Loucy (cell line): ENCODE data around the gene LIPT1.

Experiments
- H2AFZ ChIP-seq: fragments of 200-600 bp; sonication (generic); 2 replicates; pipeline ENCODE4 v1.6.0; 2016; ENCODE audit warnings: antibody characterized with exemption, mild to moderate bottlenecking, low read length, moderate library complexity
- H3F3A ChIP-seq: fragments of 200-600 bp; 2 replicates; pipeline ENCODE4 v1.6.0; 2016; ENCODE audit warnings: antibody characterized with exemption, low read depth, mild to moderate bottlenecking
- H3K27me3 ChIP-seq: fragments of 200-600 bp; sonication (generic); 2 replicates; pipeline ENCODE4 v1.6.1; 2014; ENCODE audit warnings: low read length, mild to moderate bottlenecking; ENCODE audit not compliant: insufficient read depth, poor library complexity, severe bottlenecking
- H3K36me3 ChIP-seq: fragments of 200-600 bp; sonication (generic); 2 replicates; pipeline ENCODE4 v1.6.1; 2016; ENCODE audit warnings: low read length; ENCODE audit not compliant: insufficient read depth
- H3K4me1 ChIP-seq: fragments of 200-600 bp; sonication (generic); 2 replicates; pipeline ENCODE4 v1.5.1; 2014; ENCODE audit warnings: low read length, mild to moderate bottlenecking; ENCODE audit not compliant: insufficient read depth, poor library complexity, severe bottlenecking
- H3K4me2 ChIP-seq: fragments of 200-600 bp; sonication (generic); 2 replicates; pipeline ENCODE4 v1.6.0; 2014; ENCODE audit warnings: antibody characterized with exemption, low read length, low read depth, mild to moderate bottlenecking; ENCODE audit not compliant: poor library complexity, severe bottlenecking
- H3K4me3 ChIP-seq: fragments of 200-600 bp; sonication (generic); 2 replicates; pipeline ENCODE4 v1.5.1; 2014; ENCODE audit warnings: low read length, mild to moderate bottlenecking, mixed read lengths; ENCODE audit not compliant: poor library complexity, severe bottlenecking
- H3K79me2 ChIP-seq: fragments of 200-600 bp; sonication (generic); 2 replicates; pipeline ENCODE4 v1.6.1; 2014; ENCODE audit warnings: low read length; ENCODE audit not compliant: insufficient read depth
- H3K9ac ChIP-seq: fragments of 200-600 bp; sonication (generic); 2 replicates; pipeline ENCODE4 v1.6.0; 2014; ENCODE audit warnings: mild to moderate bottlenecking, low read depth, low read length, moderate library complexity; ENCODE audit not compliant: poor library complexity, severe bottlenecking
- H3K9me2 ChIP-seq: fragments of 200-600 bp; sonication (generic); replicated peaks from 2 replicates; pipeline ENCODE4 v1.6.1; 2016; ENCODE audit warnings: low read depth, low read length, mixed read lengths
- H3K9me3 ChIP-seq: fragments of 200-600 bp; sonication (generic); 2 replicates; pipeline ENCODE4 v1.6.1; 2014; ENCODE audit warnings: mild to moderate bottlenecking, antibody characterized with exemption, low read length, low read depth; ENCODE audit not compliant: insufficient read depth
- H4K20me1 ChIP-seq: fragments of 200-600 bp; sonication (generic); 2 replicates; pipeline ENCODE4 v1.6.0; 2014; ENCODE audit warnings: antibody characterized with exemption, low read length, mild to moderate bottlenecking; ENCODE audit not compliant: insufficient read depth, poor library complexity, severe bottlenecking
- EZH2phosphoT487 ChIP-seq: fragments of 200-600 bp; IDR thresholded peaks from 2 replicates; pipeline ENCODE4 v1.6.1; 2018; ENCODE audit warnings: antibody characterized with exemption, mild to moderate bottlenecking, moderate library complexity, borderline replicate concordance
- TF ChIP-seq, protein P1 (sequence below): fragments of 200-600 bp; sonication (generic); conservative IDR thresholded peaks from 2 replicates; pipeline ENCODE4 v1.5.1; 2014; ENCODE audit warnings: mild to moderate bottlenecking, antibody characterized with exemption, low read length

The LIPT1 gene

DNA sequence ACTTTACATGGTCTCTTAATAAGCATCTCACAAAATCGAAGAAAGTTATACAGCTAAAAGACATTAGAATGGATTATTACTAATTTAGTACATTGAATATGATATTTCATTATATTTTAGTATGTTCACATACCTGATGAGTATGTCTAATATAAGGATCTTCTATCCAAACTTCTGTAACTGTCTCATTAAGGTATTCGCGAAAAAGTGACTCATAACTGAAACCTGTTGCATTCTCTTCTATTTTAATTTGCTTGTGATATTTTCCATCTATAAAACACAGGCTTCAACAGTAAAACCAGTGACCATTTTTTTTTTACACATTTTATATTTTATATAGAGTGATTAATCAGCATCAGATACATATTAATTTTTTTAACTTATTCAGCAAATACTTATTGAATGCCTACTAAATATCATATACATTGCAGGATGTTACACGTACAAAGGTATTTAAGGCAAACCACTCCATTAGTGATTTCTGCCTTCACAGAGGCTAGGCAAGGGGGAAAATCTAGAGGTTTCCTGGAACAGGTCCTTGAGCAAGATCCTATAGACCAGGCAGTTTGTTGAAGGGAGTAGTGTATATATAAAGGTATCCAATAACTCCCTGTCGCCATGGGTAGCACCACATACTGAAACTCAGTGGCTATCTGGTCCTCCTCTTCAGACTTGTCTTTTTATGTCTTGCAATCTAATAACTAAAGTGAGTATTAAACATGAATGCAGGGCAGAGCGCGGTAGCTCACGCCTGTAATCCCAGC is 16.8 kb downstream of the LIPT1 start:
- TF ChIP-seq EZH2phosphoT487: no peak
- TF ChIP-seq, protein P1, sequence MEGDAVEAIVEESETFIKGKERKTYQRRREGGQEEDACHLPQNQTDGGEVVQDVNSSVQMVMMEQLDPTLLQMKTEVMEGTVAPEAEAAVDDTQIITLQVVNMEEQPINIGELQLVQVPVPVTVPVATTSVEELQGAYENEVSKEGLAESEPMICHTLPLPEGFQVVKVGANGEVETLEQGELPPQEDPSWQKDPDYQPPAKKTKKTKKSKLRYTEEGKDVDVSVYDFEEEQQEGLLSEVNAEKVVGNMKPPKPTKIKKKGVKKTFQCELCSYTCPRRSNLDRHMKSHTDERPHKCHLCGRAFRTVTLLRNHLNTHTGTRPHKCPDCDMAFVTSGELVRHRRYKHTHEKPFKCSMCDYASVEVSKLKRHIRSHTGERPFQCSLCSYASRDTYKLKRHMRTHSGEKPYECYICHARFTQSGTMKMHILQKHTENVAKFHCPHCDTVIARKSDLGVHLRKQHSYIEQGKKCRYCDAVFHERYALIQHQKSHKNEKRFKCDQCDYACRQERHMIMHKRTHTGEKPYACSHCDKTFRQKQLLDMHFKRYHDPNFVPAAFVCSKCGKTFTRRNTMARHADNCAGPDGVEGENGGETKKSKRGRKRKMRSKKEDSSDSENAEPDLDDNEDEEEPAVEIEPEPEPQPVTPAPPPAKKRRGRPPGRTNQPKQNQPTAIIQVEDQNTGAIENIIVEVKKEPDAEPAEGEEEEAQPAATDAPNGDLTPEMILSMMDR: no peak
- H3F3A ChIP-seq: no peaks in the 10 kb centered on the region
- no peaks in the 10 kb centered on the region for H3K27me3 ChIP-seq
- no peak overlapping the region for H3K4me2 ChIP-seq
- H3K9me3 ChIP-seq: no peaks in the 10 kb centered on the region
- H3K4me1 ChIP-seq: peaks cover 5% of the 10 kb centered on the region
- H3K79me2 ChIP-seq: no peaks in the 10 kb centered on the region
- no peak overlapping the region for H2AFZ ChIP-seq
- no peak overlapping the region for H3K4me3 ChIP-seq
- no peaks in the 10 kb centered on the region for H4K20me1 ChIP-seq
- H3K9me2 ChIP-seq: no peaks in the 10 kb centered on the region
- H3K36me3 ChIP-seq: peaks cover 9% of the 10 kb centered on the region; the same call in 1 of the 2 replicates
- H3K9ac ChIP-seq: no peak overlapping the region

DNA sequence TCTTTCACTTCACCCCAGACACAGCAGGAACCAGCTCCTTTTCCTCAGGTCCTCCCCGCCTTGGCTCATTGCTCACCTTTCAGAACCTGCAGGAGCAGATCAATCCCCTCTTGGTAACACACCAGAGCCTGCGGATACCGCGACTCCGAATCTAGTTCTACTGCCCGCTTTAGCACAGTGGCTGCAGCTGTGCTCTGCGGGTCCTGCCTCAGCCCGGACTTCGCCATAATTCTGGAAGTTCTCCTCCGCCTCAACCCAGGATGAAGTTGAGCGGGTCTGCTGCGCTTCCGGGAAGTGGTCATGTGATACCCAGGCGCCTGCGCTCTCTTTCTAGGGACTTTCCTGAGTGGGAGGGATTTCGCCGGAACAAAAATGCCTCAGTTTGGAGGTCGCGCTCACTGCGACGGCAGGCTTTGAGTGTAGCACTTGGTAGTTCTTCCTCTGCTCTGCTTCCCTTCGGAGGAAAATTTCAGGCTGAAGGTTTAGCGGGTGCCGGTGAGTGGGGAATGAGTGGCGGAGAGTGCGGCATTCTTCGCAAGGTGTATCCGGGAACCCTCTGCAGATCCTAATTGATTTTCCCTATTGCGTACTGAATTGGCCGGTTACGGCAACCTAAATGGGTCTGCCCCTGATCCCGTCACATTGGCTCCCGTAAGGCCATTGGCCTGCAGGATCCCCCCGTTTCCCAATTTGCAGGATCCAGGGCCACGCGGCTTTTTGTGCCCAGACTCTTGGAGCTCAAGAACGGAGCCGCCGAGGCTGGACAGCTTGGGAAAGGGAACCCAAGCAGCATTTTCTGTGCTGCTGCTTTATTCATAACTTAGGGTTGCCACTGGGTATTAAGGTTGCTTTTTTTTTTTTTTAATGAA is 26.2 kb downstream of the LIPT1 start, which contains the start of the genes MITD1 and MRPL30:
TSS of gene MITD1 (minus strand) at position 304 of the 869 bp plus-strand sequence. CDS start at position 227, 77 bp downstream.
TSS of gene MRPL30 (plus strand) at position 430 of the 869 bp plus-strand sequence. CDS start 5,020 bp downstream, outside the sequence.
- Histone ChIP-seq H3K9me3 (no peaks in the 10 kb centered on the region), H3K9me2 (no peaks in the 10 kb centered on the region), H3F3A (no peaks in the 10 kb centered on the region), H3K4me3 (peak within 1 kb of the TSS; percentile 94), H3K4me1 (peaks cover 35% of the 10 kb centered on the region), H2AFZ (peak within 1 kb of the TSS; percentile 95), H3K36me3 (no peaks in the 10 kb centered on the region), H3K4me2 (peak within 1 kb of the TSS; percentile 100), H3K79me2 (peaks cover 62% of the 10 kb centered on the region), H4K20me1 (peaks cover 14% of the 10 kb centered on the region), H3K27me3 (no peaks in the 10 kb centered on the region), H3K9ac (peak within 1 kb of the TSS; percentile 88)
- TF ChIP-seq EZH2phosphoT487: no peak
- TF ChIP-seq, protein P1: no peak

DNA sequence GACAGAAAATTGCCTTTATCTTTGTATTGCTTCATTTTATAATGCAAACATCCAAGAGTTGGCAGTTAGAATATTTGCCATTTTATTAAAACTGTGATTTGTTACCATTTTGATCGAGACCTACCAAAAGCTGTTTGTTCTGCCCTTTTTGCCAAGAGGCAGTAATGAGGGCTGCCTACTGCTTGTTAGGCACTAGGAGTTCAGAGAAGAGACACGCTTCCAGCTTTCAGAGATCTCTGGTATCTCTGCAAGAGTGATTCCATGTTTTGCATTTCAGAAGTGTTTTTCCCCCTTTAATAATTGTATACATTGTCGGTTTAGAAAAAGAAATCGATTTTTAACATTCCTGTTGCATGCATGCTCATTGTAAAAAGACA is 26.8 kb downstream of the LIPT1 start:
- Histone ChIP-seq H3K4me1 (peaks cover 35% of the 10 kb centered on the region), H3K27me3 (no peaks in the 10 kb centered on the region), H3K36me3 (no peaks in the 10 kb centered on the region), H2AFZ (peak overlapping the region; percentile 95), H3K9me3 (no peaks in the 10 kb centered on the region), H3K9ac (peak overlapping the region; percentile 88), H3K4me3 (peak overlapping the region; percentile 94), H3K9me2 (no peaks in the 10 kb centered on the region), H3F3A (no peaks in the 10 kb centered on the region), H3K79me2 (peaks cover 67% of the 10 kb centered on the region), H3K4me2 (peak overlapping the region; percentile 100), H4K20me1 (peaks cover 14% of the 10 kb centered on the region)
- TF ChIP-seq, protein P1: no peak
- TF ChIP-seq EZH2phosphoT487: no peak
